MM.1S (cell line): ENCODE measurements around the gene OSTF1.

Experiments
- DNase-seq: peaks from one replicate; pipeline ENCODE4 v3.0.0-alpha.2; 2015
- H2AFZ ChIP-seq: fragments of 300-600 bp; sonication (generic); 2 replicates; pipeline ENCODE4 v1.6.0; 2016; ENCODE audit warnings: antibody characterized with exemption, low read length
- H3F3A ChIP-seq: fragments of 300-600 bp; sonication (generic); 2 replicates; pipeline ENCODE4 v1.6.1; 2016; ENCODE audit warnings: mild to moderate bottlenecking, antibody characterized with exemption, low read length, moderate library complexity, mixed read lengths; ENCODE audit not compliant: insufficient read depth
- H3K27ac ChIP-seq: fragments of 300-600 bp; sonication (generic); 2 replicates; pipeline ENCODE4 v1.5.1; 2016; ENCODE audit warnings: mild to moderate bottlenecking, low read length
- H3K27me3 ChIP-seq: fragments of 300-600 bp; sonication (generic); replicated peaks from 2 replicates; pipeline ENCODE4 v1.6.0; 2016; ENCODE audit warnings: low read length; ENCODE audit not compliant: insufficient read depth
- H3K36me3 ChIP-seq: fragments of 300-600 bp; sonication (generic); replicated peaks from 2 replicates; pipeline ENCODE4 v1.6.1; 2016; ENCODE audit warnings: mild to moderate bottlenecking, low read length, mixed read lengths; ENCODE audit not compliant: insufficient read depth
- H3K4me1 ChIP-seq: fragments of 300-600 bp; sonication (generic); 2 replicates; pipeline ENCODE4 v1.6.1; 2016; ENCODE audit warnings: low read length, mixed read lengths
- H3K4me2 ChIP-seq: fragments of 300-600 bp; sonication (generic); 2 replicates; pipeline ENCODE4 v1.6.0; 2016; ENCODE audit warnings: low read depth, low read length
- H3K4me3 ChIP-seq: fragments of 300-600 bp; sonication (generic); 2 replicates; pipeline ENCODE4 v1.5.1; 2016; ENCODE audit warnings: low read length, mixed read lengths
- H3K79me2 ChIP-seq: fragments of 300-600 bp; sonication (generic); 2 replicates; pipeline ENCODE4 v1.6.1; 2016; ENCODE audit warnings: mixed run types, low read length, mixed read lengths
- H3K9ac ChIP-seq: fragments of 300-600 bp; sonication (generic); 2 replicates; pipeline ENCODE4 v1.6.1; 2016; ENCODE audit warnings: low read length, mixed read lengths
- H3K9me2 ChIP-seq: fragments of 300-600 bp; sonication (generic); replicated peaks from 2 replicates; pipeline ENCODE4 v1.6.1; 2016; ENCODE audit warnings: mild to moderate bottlenecking, low read length, mixed read lengths; ENCODE audit not compliant: insufficient read depth
- H3K9me3 ChIP-seq: fragments of 300-600 bp; sonication (generic); replicated peaks from 2 replicates; pipeline ENCODE4 v1.6.1; 2016; ENCODE audit warnings: mild to moderate bottlenecking, low read length, mixed read lengths; ENCODE audit not compliant: insufficient read depth
- H4K20me1 ChIP-seq: fragments of 300-600 bp; sonication (generic); 2 replicates; pipeline ENCODE4 v1.6.1; 2016; ENCODE audit warnings: mild to moderate bottlenecking, low read length, moderate library complexity, mixed read lengths; ENCODE audit not compliant: insufficient read depth
- CTCF ChIP-seq: fragments of 300-600 bp; sonication (generic); IDR thresholded peaks from 2 replicates; pipeline ENCODE4 v1.5.1; 2016; ENCODE audit warnings: antibody characterized with exemption, low read length, mixed read lengths
- EZH2 ChIP-seq: fragments of 300-600 bp; sonication (generic); optimal IDR thresholded peaks from 2 replicates; pipeline ENCODE3; 2017; ENCODE audit warnings: low read depth, mild to moderate bottlenecking, antibody characterized with exemption, low read length, mixed read lengths
- EZH2phosphoT487 ChIP-seq: fragments of 300-600 bp; sonication (generic); IDR thresholded peaks from 2 replicates; pipeline ENCODE4 v1.6.1; 2018; ENCODE audit warnings: antibody characterized with exemption, low read length

Gene OSTF1

GRCh38 chr9:75065510-75065909, 22.8 kb upstream of the OSTF1 start:
- Histone ChIP-seq H3K9me2 (no peaks in the 10 kb centered on the region), H4K20me1 (no peaks in the 10 kb centered on the region), H3K4me2 (no peak overlapping the region), H3K79me2 (no peaks in the 10 kb centered on the region), H3K36me3 (no peaks in the 10 kb centered on the region; the same call in 1 of the 2 replicates), H2AFZ (no peak overlapping the region), H3K27ac (no peak overlapping the region), H3K9ac (no peak overlapping the region), H3K4me3 (no peak overlapping the region), H3F3A (no peaks in the 10 kb centered on the region), H3K9me3 (no peaks in the 10 kb centered on the region), H3K4me1 (no peaks in the 10 kb centered on the region), H3K27me3 (no peaks in the 10 kb centered on the region)
- DNase-seq: no peak
- TF ChIP-seq EZH2: no peak
- TF ChIP-seq EZH2phosphoT487: no peak
- no peak for TF ChIP-seq CTCF

DNA sequence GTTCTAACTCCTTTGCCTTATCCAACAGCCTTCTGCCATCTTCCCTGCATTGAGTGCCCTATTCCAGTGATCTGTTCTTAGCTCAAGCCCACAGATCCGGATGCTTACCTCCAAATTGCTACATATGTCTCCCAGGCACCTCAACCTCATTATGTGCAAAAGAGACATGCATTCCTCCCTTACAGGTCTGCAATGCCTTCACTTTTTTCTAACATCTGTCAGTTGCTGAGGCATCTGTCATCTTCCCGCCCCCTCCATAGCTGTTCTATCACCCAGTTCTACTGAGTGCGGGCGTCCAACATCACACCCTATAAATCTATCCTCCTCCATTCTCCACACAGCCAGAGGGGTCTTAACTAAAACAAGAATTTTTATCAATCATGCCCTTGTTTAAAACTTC, 20.4 kb upstream of the OSTF1 start:
- TF ChIP-seq EZH2phosphoT487: no peak
- no peak for TF ChIP-seq CTCF
- no peak for TF ChIP-seq EZH2
- H3K9me2 ChIP-seq: no peaks in the 10 kb centered on the region
- no peak overlapping the region for H3K27ac ChIP-seq
- no peak for DNase-seq
- H3K4me1 ChIP-seq: peaks cover 12% of the 10 kb centered on the region
- no peaks in the 10 kb centered on the region; the same call in 1 of the 2 replicates for H3K36me3 ChIP-seq
- H4K20me1 ChIP-seq: no peaks in the 10 kb centered on the region
- no peak overlapping the region for H2AFZ ChIP-seq
- H3F3A ChIP-seq: 0 out of 2 replicates have a peak, but pooled peaks cover 7% of the 10 kb centered on the region
- H3K27me3 ChIP-seq: no peaks in the 10 kb centered on the region
- no peak overlapping the region for H3K9ac ChIP-seq
- no peak overlapping the region for H3K4me3 ChIP-seq
- no peaks in the 10 kb centered on the region for H3K79me2 ChIP-seq
- no peak overlapping the region for H3K4me2 ChIP-seq
- H3K9me3 ChIP-seq: no peaks in the 10 kb centered on the region

DNA sequence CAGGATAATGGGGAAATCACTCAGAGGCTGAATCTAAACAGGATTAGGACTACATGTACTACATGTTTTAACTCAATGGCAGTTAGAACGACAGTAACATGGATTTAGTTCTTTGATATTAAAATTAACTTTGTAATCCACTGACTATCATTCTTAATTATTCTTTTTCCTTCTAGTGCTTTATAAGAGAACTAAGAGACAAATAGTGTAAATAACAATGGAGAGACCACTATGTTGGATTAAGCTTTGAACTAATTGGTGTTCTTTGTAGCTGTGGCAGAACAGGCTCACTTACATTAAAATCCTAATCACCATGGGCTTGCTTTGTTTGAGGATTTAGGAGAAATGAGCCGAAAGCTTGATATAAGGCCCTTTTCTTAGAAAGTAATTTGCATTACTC, 19.1 kb upstream of the OSTF1 start:
- no peak overlapping the region for H3K9ac ChIP-seq
- peaks cover 12% of the 10 kb centered on the region for H3K4me1 ChIP-seq
- H3K36me3 ChIP-seq: no peaks in the 10 kb centered on the region
- TF ChIP-seq EZH2phosphoT487 (no peak), CTCF (no peak), EZH2 (no peak)
- no peak overlapping the region for H2AFZ ChIP-seq
- H3K9me2 ChIP-seq: no peaks in the 10 kb centered on the region
- no peak overlapping the region for H3K4me3 ChIP-seq
- H3K79me2 ChIP-seq: no peaks in the 10 kb centered on the region
- H3F3A ChIP-seq: 0 out of 2 replicates have a peak, but pooled peaks cover 7% of the 10 kb centered on the region
- no peaks in the 10 kb centered on the region for H3K9me3 ChIP-seq
- no peak overlapping the region for H3K27ac ChIP-seq
- no peak for DNase-seq
- no peak overlapping the region for H3K4me2 ChIP-seq
- H3K27me3 ChIP-seq: no peaks in the 10 kb centered on the region
- H4K20me1 ChIP-seq: no peaks in the 10 kb centered on the region
